NCI-H1694 treated with DMSO at 0.1 percent for 48 hours (cell line): ENCODE data around the gene RNASEL.
A peak's percentile ranks its signal among the peaks of the same experiment; 100 is the strongest.

Source experiments
- DNase-seq: peaks from one replicate; lab custom pipeline; 2025; lab: John Stamatoyannopoulos, UW

Gene RNASEL

DNA sequence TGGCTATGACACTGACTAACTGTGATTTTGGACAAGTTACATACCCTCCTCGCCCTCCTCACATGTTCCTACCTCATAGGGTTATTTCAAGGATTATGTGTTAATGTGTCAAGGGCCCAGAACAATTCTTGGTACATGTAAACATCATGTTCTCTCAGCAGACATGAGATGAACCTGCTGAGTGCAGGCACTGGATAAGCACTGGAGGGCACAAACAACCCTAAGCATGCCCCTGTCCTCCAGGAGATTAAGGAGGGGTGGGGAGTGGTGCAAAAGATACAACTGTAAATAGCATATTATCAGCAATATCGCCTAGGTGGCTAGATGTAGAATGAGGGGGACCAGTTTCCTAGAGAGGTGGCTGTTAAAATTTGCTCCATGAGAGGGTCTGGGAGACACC is 32.9 kb upstream of the RNASEL start:
- DNase-seq: no peak

- no peak for DNase-seq
Observed at GRCh38 chr1:182620924-182621585, 32.0 kb upstream of the RNASEL start.

DNA sequence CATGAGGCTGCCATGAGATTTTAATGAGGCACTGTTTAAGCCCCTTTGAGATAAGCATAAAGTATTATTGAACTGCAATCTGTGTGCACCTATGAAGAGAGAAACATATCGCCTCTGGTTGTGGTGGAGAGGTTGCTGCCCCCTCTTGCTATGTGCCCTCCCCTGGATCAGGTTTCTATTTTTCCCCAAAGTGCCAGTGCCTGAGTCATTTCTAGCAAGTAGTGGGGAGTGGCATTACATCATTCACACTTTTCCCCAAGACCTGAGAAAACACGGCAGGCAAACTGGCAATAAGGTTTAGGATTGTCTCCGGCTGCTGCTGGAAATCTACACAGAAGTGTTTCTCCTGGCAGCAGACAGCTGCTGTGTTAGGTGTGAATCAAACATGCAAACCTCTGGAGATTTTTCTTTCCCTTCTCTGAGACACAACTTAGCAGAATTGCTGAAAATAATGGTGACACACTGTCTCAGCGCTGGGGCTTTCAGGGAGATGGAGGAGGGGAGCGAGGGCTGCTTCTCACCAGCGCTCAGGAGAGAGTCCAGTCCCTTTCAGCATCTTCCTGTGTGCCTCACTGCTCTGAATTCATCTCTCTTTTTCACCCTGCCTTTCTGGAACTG is 28.8 kb upstream of the RNASEL start:
- peak; percentile 46 for DNase-seq

DNA sequence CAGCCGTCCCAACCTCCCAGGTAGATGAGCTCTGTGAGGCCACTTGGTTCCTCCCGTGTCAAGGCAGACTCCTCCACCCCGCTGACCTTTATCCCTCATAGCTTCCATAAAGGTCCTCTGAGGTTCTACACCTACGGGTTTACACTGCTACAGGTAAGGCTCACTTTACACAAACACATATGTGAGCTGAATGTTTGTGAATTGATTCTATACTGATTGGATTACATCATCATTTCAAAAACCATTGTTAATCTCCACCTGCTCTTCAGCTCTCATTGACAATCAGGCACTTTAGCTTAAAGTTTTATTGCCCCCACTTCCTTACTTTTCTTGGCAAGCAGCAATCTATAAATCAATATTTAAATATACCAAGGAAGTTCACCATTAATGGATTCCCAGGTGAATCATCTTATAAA is 28.0 kb upstream of the RNASEL start:
- DNase-seq: no peak

DNA sequence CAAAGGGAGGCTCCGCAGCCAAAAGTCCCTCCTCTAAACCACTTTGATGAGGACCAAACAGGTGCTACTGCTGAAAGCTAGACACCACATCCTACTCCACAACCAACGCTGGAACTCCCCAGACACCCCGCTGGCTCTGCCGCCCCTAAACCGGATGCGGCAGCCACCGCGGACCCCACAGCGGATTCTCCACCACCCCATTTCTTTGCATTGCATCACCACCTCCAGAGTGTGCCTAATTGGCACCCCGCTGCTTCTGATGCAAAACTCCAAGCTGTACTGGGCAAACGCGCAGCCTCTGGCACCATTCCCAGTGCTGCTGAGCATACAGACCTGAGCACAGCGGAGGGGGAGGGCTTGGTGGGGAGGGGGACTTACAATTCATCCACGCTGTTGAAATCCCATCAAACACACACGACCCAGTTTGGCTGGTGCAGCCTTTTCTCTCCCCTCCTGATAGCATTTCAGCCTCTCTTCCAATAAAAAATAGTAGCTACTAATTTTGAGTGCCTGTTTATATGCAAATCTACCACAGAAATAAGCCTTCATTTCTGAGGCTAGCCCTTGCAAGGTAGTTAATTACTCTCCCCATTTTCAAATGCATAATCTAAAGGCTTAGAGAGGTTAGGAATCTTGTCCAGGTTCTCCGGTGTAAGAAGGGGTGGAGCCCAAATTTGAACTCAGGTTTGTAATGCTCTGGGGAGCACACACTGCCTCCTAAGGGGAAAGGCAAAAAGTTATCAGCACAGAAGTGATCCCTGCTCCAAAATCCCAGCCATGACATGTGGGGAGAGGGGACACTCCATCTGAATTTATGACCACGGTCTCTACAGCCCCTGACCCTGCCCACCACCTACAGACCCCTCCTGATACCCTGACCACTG is 27.3 kb upstream of the RNASEL start:
- DNase-seq: peak; percentile 95

GRCh38 chr1:182615468-182616129 is 26.5 kb upstream of the RNASEL start:
- peak; percentile 72 for DNase-seq

- peak; percentile 66 for DNase-seq
Observed at GRCh38 chr1:182614796-182615454, 25.9 kb upstream of the RNASEL start.

DNA sequence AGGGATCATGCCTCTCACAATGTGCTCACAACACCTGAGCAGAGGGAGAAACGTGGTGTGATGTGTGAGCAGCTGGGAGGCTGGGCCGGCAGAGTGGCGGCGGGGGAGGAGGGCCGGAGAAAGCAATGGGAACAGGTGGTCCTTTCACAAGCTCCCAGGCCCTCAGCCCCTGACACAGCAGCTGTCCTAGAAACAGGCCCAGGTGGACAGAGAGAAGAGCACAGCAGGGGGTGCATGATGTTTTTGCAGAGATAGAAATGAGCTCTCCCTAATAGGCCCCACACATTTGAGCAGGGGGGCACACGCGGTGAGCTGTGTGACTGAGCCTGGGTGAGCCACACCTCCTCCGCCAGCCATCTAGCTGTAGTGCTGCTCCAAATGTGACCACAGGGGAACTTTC is 22.7 kb upstream of the RNASEL start:
- peak; percentile 95 for DNase-seq

DNA sequence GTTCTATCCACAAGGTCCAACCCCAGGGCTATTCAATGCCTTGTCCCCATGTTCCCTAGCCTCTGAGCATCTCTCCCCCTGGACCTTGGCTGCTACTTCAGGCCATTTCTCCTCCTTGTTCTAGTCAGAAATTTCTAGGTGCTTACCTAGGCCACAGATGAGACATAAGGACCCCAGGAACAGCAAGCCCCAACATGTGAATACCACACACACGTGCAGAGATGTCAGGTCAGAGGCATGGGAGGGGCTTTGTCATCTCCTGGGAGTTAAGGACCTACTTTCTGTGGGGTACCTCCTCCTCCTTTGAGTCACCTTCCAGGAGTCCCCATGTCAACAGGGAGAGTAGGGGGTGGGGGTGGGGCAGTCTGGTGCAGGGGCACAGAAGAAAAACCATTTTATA is 22.3 kb upstream of the RNASEL start:
- no peak for DNase-seq

- DNase-seq: no peak
Observed at GRCh38 chr1:182610606-182611194, 21.6 kb upstream of the RNASEL start.

- no peak for DNase-seq
Observed at GRCh38 chr1:182608845-182609610, 20.0 kb upstream of the RNASEL start.

DNA sequence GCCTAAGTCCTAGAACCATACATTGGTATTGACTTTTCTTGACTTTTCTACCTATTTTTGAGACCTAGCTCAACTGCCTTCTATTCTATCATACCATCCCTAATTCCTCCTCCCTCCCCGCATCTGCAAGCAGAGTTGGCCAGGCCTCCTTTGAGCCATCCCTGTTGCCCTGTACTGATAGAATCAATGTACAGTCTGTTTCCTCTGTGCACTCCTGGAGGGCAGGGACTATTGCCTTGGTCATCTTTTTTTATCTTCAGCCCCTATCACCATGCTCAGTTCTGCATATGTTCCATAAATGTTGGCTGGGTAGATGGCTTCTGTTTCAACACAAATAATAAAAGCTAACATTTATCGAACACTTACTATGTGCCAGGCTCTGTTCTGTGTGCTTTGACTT is 19.2 kb upstream of the RNASEL start:
- DNase-seq: no peak

DNA sequence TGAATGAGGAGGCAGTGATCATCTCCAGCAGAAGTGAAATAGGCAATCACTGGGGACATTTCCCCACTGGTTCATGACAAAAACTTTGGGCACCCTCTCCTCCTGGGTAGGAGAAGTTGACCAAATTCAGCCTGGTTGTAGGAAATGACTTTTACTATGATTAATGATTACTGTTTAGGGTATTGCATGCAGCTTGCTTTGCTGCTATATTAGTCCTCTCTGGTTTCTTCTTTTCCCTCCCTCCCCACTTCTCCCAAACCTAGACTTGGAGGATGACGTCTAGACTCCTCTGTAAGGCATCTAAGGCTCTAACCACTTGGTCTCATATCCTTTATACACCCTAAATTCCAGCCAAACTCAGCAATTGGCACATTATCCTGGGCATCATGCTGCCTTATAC is 18.5 kb upstream of the RNASEL start:
- DNase-seq: no peak

GRCh38 chr1:182604175-182605164 is 15.4 kb upstream of the RNASEL start, which contains the start of gene RGS16:
Gene RGS16, minus strand, starts transcription at chr1:182604389. Its CDS starts 130 bp downstream, at chr1:182604259.
- peak; percentile 95 for DNase-seq

DNA sequence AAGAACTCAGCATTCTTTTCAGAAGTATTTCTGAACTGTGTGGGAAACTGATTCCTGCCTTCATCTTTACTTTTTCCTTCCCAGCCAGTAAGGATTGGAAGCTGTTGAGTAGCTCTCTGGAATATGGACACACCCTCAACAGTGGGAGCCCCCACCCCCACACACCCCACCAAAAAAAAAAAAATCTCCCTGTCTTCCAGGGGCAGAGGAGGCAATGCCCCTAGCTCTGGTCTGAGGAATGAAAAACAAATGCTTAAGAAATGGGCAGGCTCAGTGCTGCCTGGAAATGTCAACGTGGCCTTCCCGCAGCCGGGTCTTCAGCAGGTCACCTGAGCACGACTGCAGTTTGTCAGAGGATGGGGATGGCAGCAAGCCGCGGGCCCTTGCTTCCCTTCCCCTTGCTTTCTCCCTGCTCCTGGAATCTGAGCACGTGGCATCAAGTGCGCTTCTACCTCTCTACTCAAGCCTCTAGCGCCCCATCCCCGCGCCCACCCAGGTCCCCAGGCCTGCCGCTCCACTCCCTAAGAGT is 14.7 kb upstream of the RNASEL start:
- DNase-seq: no peak

DNA sequence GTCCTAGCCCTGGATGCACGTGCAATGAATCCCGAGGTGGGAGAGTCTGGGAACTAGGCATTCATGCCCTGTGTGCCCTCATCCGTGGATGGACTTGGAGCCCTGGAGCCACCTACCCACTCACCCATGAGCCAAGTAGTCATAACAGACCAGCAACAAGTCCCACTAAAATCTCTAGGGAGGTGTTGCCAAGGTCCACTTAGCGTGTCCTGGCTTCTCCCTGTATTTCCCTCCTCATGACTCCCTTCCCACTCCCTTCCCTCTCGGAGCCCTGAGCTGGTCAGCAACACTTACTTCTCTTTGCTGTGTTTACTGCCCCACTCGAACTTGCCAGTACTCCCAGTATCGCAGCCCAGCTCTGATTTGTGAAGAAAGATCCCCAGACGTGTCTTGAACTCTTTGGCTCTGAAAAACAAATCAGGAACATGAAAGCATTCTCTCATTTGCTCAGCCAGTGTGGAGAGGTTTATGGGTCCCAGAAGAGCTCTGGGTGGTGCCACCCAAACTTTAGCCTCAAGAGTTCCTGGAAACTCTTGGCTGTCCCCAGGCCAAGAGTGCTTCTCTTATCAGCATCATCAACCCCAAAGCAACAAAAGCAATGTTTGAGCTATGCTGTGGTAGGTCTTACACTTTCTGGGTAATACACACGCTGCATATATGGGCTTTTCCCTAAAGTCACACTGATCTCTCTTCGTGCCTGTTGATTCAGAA is 14.0 kb upstream of the RNASEL start:
- DNase-seq: no peak

GRCh38 chr1:182601913-182602312 is 12.9 kb upstream of the RNASEL start:
- DNase-seq: no peak

DNA sequence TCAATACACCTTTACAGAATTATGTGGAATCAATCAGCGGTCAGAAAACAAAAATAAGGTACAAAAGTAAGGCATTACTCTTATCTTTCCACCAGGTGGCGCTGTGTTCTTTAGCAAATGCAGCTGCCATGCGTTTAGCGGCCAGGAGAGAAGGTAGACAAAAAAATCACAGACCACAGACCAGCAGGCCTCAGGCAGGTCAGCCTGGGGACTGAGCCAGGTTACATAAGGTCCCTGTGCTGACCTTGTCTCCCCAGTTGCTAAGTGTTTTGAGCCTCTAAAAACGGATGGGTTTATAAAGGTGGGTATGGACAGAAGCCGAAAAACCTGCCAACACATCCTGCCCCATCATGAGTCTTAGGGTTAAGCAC is 12.3 kb upstream of the RNASEL start:
- DNase-seq: peak; percentile 74
